Measurements from ENCODE around the gene TGFA. TPM values are rescaled to one million over a fixed set of nuclear protein-coding genes. Genes with fewer than 3 reads are reported as not detected.

TGFA gene
- total and polyA plus RNA-seq, 2 experiments from 2014 or later, result 1.4 to 6.5 TPM

- Mint-ChIP-seq H3K9me3 (no peaks in the 10 kb centered on the region), H3K4me3 (no peak overlapping the region), H3K27ac (no peak overlapping the region), H3K4me1 (no peaks in the 10 kb centered on the region; the same call in 1 of the 3 replicates), H3K27me3 (ENCODE audit: insufficient read depth, low read depth, poor library complexity) (peaks cover 5% of the 10 kb centered on the region), H3K36me3 (ENCODE audit: low read depth) (no peaks in the 10 kb centered on the region)
- Histone ChIP-seq H3K27me3 (ENCODE audit: insufficient read depth) (no peaks in the 10 kb centered on the region), H3K36me3 (ENCODE audit: insufficient read depth) (no peaks in the 10 kb centered on the region), H3F3A (replicated peaks; ENCODE audit: low read depth) (no peaks in the 10 kb centered on the region), H3K27ac (ENCODE audit: low read depth) (no peak overlapping the region), H2AFZ (no peak overlapping the region), H3K9me2 (ENCODE audit: insufficient read depth) (no peaks in the 10 kb centered on the region), H3K4me2 (no peak overlapping the region), H4K20me1 (replicated peaks; ENCODE audit: insufficient read depth) (no peaks in the 10 kb centered on the region), H3K79me2 (replicated peaks; ENCODE audit: insufficient read depth) (no peaks in the 10 kb centered on the region), H3K4me3 (no peak overlapping the region), H3K4me1 (ENCODE audit: insufficient read depth) (no peaks in the 10 kb centered on the region)
- TF ChIP-seq ZNF114 (CRISPR knock-in tag; IDR thresholded peaks at IDR 0.05) (no peak), REST (IDR thresholded peaks at IDR 0.05; ENCODE audit: unreplicated experiment) (no peak), POLR2AphosphoS5 (IDR thresholded peaks at IDR 0.05; ENCODE audit: low read depth) (no peak), ZNF462 (CRISPR knock-in tag; IDR thresholded peaks at IDR 0.05) (no peak), STAT1 (IDR thresholded peaks at IDR 0.05; ENCODE audit: unreplicated experiment) (no peak), JUNB (IDR thresholded peaks at IDR 0.05; ENCODE audit: unreplicated experiment) (no peak), CTCF (conservative IDR thresholded peaks at IDR 0.05; ENCODE audit: low read depth in 2 of 2) (no peak), ETS1 (IDR thresholded peaks at IDR 0.05) (no peak), NANOG (IDR thresholded peaks at IDR 0.05; ENCODE audit: borderline replicate concordance) (no peak), EZH2 (IDR thresholded peaks at IDR 0.05; ENCODE audit: low read depth, unreplicated experiment) (no peak), CREB1 (CRISPR knock-in tag; IDR thresholded peaks at IDR 0.05; ENCODE audit: low read depth) (no peak)
- ATAC-seq (no peak), DNase-seq (ENCODE audit: low spot score) (no peak)
Measured at GRCh38 chr2:70531419-70532086, 22.1 kb downstream of the TGFA start.
